Measurements from ENCODE around the gene RAD51B.

Gene RAD51B

GRCh38 chr14:68449561-68450181 is 630.1 kb downstream of the RAD51B start:
- no peak for DNase-seq (ENCODE audit: low read depth in 1 of 2, low spot score in 1 of 2)

DNA sequence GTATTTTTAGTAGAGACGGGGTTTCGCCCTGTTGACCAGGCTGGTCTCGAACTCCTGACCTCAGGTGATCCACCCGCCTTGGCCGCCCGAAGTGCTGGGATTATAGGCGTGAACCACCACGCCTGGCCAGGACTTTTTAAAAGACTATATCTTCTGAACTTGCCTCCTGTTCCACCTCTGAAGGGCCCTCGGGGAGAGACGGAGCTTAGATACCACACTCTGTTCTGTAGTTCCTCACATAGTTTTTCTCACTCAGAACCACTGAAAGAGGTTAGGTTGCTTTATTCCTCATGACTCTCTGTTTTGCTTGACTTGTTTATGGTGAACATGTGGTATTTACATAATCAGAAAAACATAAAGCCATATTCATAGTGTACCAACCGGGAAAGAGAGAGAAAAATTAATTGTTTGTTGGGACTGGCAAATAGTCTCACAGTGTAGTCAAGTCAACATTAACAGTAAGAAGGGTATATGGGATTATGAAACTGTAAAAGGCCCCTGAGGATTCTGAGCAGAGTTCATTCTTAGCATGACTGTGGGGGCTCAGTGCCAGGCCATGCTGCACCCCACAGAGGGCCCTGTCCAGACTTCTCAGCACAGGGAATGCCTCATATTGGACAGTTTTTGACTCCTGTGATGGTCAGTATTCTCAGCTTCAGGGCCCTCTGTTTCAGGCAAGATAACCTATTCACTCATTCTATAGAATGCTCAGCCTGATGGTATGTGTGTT is 631.0 kb downstream of the RAD51B start:
- DNase-seq (ENCODE audit: low read depth in 1 of 2, low spot score in 1 of 2): no peak

DNA sequence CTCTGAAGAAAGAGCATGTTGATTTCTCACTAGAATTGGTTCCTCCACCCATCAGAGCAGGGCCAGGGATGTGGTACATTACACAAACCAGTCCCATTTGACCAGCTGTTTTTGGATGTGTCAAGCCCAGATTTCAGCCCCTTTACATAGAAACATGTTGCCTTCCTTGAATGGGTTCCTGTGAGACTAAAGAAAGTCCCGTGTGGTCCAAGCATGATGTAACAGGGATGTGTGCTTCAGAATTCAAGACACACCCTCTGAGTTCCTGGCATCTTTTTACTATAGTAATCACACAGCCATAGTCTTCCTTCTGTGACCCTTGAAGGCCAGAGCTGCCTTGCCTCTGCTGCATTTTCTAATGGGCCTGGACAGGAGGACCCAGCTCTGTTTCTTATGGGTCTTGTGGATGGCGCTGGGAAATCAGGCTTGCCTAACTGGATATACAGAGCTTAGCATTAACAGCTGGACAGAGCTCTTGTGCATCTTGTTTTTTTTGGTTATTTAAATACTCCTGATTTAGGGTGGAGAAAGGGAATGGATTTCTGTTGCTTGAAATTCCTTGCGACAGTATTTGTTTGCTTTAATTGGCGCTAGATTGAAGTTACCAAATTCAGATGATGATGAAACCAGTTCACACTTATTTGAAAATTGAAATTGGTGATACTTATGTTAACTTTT is 632.3 kb downstream of the RAD51B start:
- DNase-seq (ENCODE audit: low read depth in 1 of 2, low spot score in 1 of 2): no peak

- DNase-seq (ENCODE audit: low read depth in 1 of 2, low spot score in 1 of 2): no peak
These were observed 638.7 kb downstream of the RAD51B start for GRCh38 chr14:68458253-68458652.

DNA sequence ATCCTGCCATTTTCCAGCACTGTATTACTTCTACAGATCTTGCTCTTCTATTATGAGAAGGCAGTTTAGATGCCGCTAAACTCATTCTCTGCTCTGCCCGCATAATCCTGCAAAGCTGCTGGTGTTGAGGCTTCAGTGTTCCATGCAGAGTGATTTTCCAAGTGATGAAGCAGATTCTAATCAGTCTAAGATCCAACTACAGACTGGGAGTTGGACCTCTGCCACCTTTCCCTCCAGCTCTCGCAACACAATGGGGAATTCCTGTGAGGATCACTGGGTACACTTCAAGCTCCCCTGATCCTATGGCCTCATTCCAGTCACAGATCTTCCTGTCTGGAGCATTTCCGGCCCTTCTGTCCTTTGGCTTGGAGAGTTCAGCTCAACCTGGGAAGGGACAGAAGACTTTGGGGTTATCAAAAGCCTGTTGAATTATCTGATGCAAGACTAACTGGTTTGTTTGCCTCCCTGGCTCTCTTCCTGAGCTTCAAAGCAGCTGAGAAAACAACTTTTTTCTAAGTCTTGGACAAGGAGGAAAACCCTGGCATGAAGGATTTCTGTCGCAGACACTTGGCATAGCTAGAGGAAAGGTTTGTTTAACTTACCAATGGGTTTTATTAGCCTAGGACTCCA is 639.4 kb downstream of the RAD51B start:
- DNase-seq (ENCODE audit: low read depth in 1 of 2, low spot score in 1 of 2): no peak

- no peak for DNase-seq (ENCODE audit: low read depth in 1 of 2, low spot score in 1 of 2)
These were observed 640.0 kb downstream of the RAD51B start for GRCh38 chr14:68459480-68460136.

- DNase-seq (ENCODE audit: low read depth in 1 of 2, low spot score in 1 of 2): no peak
These were observed 641.0 kb downstream of the RAD51B start for GRCh38 chr14:68460541-68460940.

DNA sequence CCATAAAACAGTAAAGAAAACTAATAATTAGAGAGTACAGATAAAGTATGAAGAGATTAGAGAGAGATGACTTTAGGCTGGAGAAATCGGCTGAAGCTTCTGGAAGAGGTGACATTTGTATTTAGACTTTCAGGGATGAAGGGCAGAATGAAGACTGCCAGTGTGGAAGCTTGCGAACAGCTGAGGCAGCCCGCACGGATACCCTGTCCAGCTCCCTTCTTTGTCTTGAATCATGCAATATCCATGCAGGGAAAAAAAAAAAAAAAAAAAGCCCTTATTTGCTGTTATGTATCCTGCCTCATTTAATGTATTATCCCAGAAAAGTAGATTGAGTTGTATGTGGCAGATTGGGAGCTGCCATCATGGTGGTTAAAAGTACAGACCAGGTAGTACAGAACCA is 641.5 kb downstream of the RAD51B start:
- DNase-seq (ENCODE audit: low read depth in 1 of 2, low spot score in 1 of 2): no peak

- DNase-seq (ENCODE audit: low read depth in 1 of 2, low spot score in 1 of 2): no peak
These were observed 643.1 kb downstream of the RAD51B start for GRCh38 chr14:68462683-68463082.

DNA sequence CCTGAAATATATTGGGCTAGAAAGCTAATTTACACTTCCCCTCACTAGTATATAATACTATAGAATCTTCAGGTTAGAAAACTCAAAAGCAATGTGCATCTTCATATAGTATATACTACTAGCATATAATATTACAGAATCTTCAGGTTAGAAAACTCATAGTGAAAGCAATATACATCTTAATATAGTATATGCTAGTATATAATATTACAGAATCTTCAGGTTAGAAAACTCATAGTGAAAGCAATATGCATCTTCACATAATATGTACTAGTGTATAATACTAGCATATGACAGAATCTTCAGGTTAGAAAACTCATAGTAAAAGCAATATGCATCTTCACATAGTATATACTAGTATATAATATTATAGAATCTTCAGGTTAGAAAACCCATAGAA is 643.7 kb downstream of the RAD51B start:
- no peak for DNase-seq (ENCODE audit: low read depth in 1 of 2, low spot score in 1 of 2)

DNA sequence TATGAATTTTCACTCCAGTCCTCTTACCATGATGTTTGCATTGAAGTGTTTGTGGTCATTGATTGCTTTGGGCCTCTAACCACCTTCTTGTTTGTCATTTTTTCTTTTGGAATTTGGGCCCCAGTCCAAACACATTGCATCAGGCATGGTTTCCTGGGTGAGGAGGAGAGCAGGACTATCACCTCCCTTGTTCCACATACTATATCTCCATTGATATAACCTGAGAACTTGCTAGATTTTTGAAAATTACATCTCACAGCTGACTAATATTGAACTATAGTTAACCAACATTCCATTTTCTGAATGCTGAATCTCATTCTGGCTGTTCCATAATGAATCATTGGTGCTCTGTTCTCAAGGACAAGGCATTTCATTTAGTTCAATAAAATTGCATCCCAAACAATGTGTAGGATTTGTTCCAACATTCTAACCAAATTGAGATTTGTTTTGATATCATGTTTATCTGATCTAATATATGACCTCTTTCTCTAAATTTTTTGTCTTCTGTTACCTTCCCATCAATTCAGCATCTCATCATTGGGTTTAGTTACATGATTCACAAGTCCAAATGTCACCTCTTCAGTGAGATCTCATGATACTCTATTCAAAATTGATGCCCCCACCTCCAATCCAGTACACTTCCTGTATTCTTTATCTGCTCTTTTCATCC is 644.3 kb downstream of the RAD51B start:
- DNase-seq (ENCODE audit: low read depth in 1 of 2, low spot score in 1 of 2): no peak

DNA sequence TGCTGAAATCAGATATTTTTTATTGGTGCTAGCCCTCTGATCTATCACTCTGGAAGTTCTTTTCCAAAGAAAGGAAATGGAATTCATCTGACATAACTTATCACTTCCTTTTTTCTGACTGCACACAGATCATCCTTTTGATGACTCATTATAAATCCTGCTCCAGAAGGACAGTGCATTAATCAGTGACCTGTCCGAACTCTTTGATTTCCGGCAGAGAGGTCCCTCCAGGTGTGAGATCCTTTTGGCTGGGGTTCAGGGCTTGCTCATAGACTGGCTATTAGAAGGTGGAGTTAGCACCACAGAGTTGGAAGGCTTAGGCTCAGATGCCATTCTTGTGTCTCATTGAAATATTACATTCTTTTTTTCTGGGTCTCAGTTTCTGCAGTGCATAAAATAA is 645.1 kb downstream of the RAD51B start:
- no peak for DNase-seq (ENCODE audit: low read depth in 1 of 2, low spot score in 1 of 2)

DNA sequence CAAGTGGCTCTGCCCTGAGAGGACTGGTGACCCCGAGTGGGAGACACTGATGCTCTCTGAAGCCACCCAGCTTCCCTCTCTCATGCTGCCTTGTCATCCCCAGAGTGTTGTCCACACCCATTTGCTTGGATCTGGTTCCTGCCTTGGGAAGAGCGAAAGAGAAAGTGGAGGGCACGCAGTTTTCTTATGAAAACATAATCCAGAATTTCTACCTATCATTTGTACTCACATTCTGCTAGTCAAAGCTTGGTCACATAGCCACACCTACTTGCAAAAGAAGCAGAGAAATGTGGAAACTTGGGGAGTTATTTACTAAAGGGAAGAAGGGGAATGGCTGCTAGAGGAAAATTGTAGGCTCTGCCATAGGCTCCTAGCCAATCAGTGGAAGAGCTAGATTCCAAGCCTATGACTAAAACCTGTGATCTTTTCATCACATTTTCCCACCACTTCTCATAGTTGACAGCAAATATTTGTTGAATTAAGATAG is 647.0 kb downstream of the RAD51B start:
- DNase-seq (ENCODE audit: low read depth in 1 of 2, low spot score in 1 of 2): no peak

- DNase-seq (ENCODE audit: low read depth in 1 of 2, low spot score in 1 of 2): no peak
These were observed 647.8 kb downstream of the RAD51B start for GRCh38 chr14:68467425-68467824.

- DNase-seq (ENCODE audit: low read depth in 1 of 2, low spot score in 1 of 2): no peak
These were observed 649.0 kb downstream of the RAD51B start for GRCh38 chr14:68468437-68469207.

DNA sequence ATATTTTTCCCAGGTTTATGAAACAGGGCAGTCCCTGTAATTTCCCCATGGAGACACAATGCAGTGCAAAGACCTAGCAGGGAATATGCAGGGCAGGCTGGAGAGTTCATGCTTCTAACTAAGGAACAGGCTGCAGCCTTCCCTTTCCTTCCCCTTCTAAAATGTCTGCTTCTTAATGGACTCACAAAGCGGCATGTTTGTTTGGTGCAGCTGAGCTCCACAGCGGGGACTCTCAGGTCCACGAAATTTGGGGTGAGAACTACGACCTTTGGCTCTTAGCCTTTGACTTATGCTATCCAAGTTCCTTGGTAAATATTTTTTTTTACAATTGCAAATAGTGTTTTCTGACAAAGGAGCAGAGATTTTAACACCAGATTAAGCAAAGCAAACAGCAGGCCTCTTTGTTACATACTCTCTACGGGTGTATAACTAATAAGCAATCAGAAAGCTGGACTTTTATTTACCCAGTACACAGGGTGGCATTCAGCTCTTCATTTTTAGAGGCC is 649.7 kb downstream of the RAD51B start:
- DNase-seq (ENCODE audit: low read depth in 1 of 2, low spot score in 1 of 2): no peak

- DNase-seq (ENCODE audit: low read depth in 1 of 2, low spot score in 1 of 2): no peak
These were observed 650.8 kb downstream of the RAD51B start for GRCh38 chr14:68470361-68470760.

GRCh38 chr14:68471029-68471963 is 651.7 kb downstream of the RAD51B start:
- DNase-seq (ENCODE audit: low read depth in 1 of 2, low spot score in 1 of 2): no peak
